ENCODE measurements around the gene PROM2.

The PROM2 gene

GRCh38 chr2:95287336-95287735, 13.1 kb downstream of the PROM2 start:
- no peak for DNase-seq

- DNase-seq = no peak
Observed at GRCh38 chr2:95287806-95288205, 13.6 kb downstream of the PROM2 start.

GRCh38 chr2:95289253-95289652, 15.0 kb downstream of the PROM2 start:
- no peak for DNase-seq

GRCh38 chr2:95291222-95291621, 17.0 kb downstream of the PROM2 start:
- DNase-seq = no peak

GRCh38 chr2:95292623-95293260, 18.5 kb downstream of the PROM2 start:
- DNase-seq = no peak

- no peak for DNase-seq
Observed at GRCh38 chr2:95294579-95295250, 20.5 kb downstream of the PROM2 start.

- no peak for DNase-seq
Observed at GRCh38 chr2:95295376-95295775, 21.1 kb downstream of the PROM2 start.

GRCh38 chr2:95296011-95296410, 21.8 kb downstream of the PROM2 start:
- DNase-seq = no peak

GRCh38 chr2:95296880-95297487, 22.7 kb downstream of the PROM2 start, which contains the start of gene KCNIP3:
Gene KCNIP3 (plus strand): TSS chr2:95297347. CDS start chr2:95297439, 92 bp downstream.
- no peak for DNase-seq

GRCh38 chr2:95297639-95298395, 23.6 kb downstream of the PROM2 start:
- no peak for DNase-seq

- DNase-seq = no peak
Observed at GRCh38 chr2:95298486-95299111, 24.4 kb downstream of the PROM2 start.

GRCh38 chr2:95299961-95300360, 25.7 kb downstream of the PROM2 start:
- DNase-seq = no peak

GRCh38 chr2:95300450-95300849, 26.2 kb downstream of the PROM2 start:
- no peak for DNase-seq

GRCh38 chr2:95301186-95301585, 26.9 kb downstream of the PROM2 start:
- no peak for DNase-seq

- DNase-seq = no peak
Observed at GRCh38 chr2:95301876-95302641, 27.8 kb downstream of the PROM2 start.

GRCh38 chr2:95303191-95303919, 29.1 kb downstream of the PROM2 start:
- DNase-seq = no peak

GRCh38 chr2:95305380-95306061, 31.3 kb downstream of the PROM2 start:
- no peak for DNase-seq

GRCh38 chr2:95306336-95306895, 32.2 kb downstream of the PROM2 start:
- no peak for DNase-seq

GRCh38 chr2:95307036-95307435, 32.8 kb downstream of the PROM2 start:
- no peak for DNase-seq

GRCh38 chr2:95307878-95308277, 33.6 kb downstream of the PROM2 start:
- DNase-seq = no peak
